ENCODE measurements around the gene POGK.

POGK gene

DNA sequence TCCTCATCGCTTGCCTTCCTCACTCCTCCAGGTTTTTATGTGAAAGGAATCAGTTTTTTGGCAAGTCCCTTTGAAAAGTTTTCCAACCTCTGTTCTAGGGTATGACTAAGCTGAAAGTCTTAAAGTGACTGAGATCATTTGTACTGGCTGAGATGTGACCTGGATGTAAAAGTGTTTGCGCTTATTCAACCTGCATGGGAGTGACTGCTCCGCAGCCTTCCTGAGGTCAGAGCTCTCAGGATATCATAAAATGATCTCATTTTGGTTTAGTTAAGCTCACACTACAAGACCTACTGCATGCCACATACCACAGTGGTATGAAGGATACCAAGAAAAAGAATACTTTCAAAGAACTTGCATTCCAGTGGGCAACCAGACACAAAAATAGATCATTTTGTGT is 66.6 kb downstream of the POGK start:
- no peak for DNase-seq

Data from hematopoietic multipotent progenitor cell treated with erythropoietin and hydrocortisone succinate and interleukin-3 and kit ligand, for 6 days (in vitro differentiated cells).